MM.1S (cell line): ENCODE results near the gene SH2D4B.

Experiments
- CTCF ChIP-seq: fragments of 300-600 bp; sonication (generic); IDR thresholded peaks from 2 replicates; pipeline ENCODE4 v1.5.1; 2016; ENCODE audit warnings: antibody characterized with exemption, low read length, mixed read lengths
- EZH2 ChIP-seq: fragments of 300-600 bp; sonication (generic); optimal IDR thresholded peaks from 2 replicates; pipeline ENCODE3; 2017; ENCODE audit warnings: low read depth, mild to moderate bottlenecking, antibody characterized with exemption, low read length, mixed read lengths

- TF ChIP-seq CTCF (no peak), EZH2 (no peak)
These were observed 44.7 kb upstream of the SH2D4B start for GRCh38 chr10:80492848-80493521.
